Measurements from ENCODE around the gene RYR2. TPM values are rescaled to one million over a fixed set of nuclear protein-coding genes. Genes with fewer than 3 reads are reported as not detected.
"Not testable (repeated sequence)": the region's sequence is repeated elsewhere in the genome, so short reads cannot be mapped to it uniquely, and the experiment has no call there.

The RYR2 gene
- total and polyA plus RNA-seq, 8 donors, result 1.6 to 6.9 (median 4.4) TPM

DNA sequence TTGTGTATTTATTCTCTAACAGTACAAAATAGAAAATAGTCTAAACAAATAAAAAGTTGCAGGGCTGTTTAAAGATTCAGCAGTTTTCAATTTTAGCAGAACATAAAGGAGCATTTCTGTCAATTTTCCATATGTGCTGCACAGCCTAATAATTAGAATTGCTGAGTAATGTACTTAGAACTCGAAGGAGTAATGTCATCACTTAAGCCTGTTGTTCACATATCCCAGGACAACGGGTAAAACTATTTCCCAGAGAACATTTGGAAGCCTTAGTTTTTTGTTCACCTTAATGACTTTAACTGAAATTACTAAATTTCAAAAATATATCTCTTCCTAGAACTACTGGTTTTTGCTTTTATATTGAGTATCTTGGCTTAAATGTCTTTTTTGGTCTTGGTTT, 767.1 kb downstream of the RYR2 start:
- FAIRE-seq (no peak), ATAC-seq (no peak), DNase-seq (no peak)
- Histone ChIP-seq H3K36me3 (no peaks in the 10 kb centered on the region), H3K4me1 (no peaks in the 10 kb centered on the region), H3K27ac (no peak overlapping the region), H3K9me3 (no peaks in the 10 kb centered on the region), H3K4me3 (no peak overlapping the region), H3K27me3 (no peaks in the 10 kb centered on the region)
- intact Hi-C loops (cut with DNase I), result no loop called here
- WGBS, 2 donors, result 70 to 71% methylated on average over 2 of the region's 2 CpGs
- no peak for TF ChIP-seq CTCF (IDR thresholded peaks at IDR 0.05)

DNA sequence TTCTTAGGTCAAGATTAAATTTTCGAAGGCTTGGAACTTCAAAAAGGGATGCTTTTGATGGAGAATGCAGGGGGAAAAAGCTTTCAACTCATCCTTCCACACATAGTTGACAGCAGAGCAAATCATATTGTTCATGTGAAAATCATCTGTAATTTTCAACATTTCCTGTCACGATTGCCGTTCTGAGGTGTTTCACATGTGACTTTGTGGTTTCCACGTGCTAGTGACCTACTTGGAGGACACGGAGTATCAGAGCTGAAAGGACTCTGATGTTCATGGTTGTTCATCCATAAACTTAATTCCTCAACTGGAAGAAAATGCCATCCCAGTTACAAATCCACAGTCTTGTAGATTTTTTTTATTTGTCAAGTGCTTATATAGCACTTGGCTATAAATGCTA, 769.6 kb downstream of the RYR2 start:
- no peak overlapping the region for H3K27ac ChIP-seq
- no peaks in the 10 kb centered on the region for H3K27me3 ChIP-seq
- H3K9me3 ChIP-seq, result no peaks in the 10 kb centered on the region
- H3K36me3 ChIP-seq, result no peaks in the 10 kb centered on the region
- FAIRE-seq (no peak), ATAC-seq (no peak), DNase-seq (no peak)
- intact Hi-C loops (cut with DNase I), result no loop called here
- no peaks in the 10 kb centered on the region for H3K4me1 ChIP-seq
- H3K4me3 ChIP-seq, result no peak overlapping the region
- TF ChIP-seq CTCF (IDR thresholded peaks at IDR 0.05), result no peak
- WGBS, 2 donors, result 80 to 83% methylated on average over 5 of the region's 5 CpGs

DNA sequence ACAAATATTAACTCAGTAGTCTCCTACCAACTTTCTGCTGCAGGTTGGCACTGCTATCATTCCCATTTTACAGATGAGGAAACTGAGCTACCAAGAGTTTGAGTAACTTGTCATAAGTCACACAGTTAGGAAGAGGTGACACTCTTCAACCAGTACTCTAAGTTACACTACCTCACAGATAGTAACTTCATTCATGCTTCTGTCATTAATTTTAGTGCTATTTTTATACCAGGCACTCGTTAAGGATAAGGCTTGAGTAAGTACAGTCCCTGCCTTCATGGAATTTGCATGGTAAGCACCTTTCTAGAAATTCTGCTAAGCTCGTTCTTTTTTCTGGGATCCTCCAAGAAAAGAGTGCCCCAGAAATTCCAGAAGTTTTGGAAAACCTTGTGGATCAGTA, 770.1 kb downstream of the RYR2 start:
- intact Hi-C loops (cut with DNase I), result no loop called here
- DNase-seq, result no peak
- H3K36me3 ChIP-seq, result no peaks in the 10 kb centered on the region
- no peak for FAIRE-seq
- H3K27me3 ChIP-seq, result no peaks in the 10 kb centered on the region
- ATAC-seq, result no peak
- H3K9me3 ChIP-seq, result no peaks in the 10 kb centered on the region
- H3K27ac ChIP-seq, result no peak overlapping the region
- TF ChIP-seq CTCF (IDR thresholded peaks at IDR 0.05), result no peak
- H3K4me1 ChIP-seq, result no peaks in the 10 kb centered on the region
- no peak overlapping the region for H3K4me3 ChIP-seq
- WGBS, 2 donors, result 59 to 68% methylated on average over 2 of the region's 2 CpGs

- no peak overlapping the region for H3K27ac ChIP-seq
- no peaks in the 10 kb centered on the region for H3K4me1 ChIP-seq
- intact Hi-C loops (cut with DNase I), result no loop called here
- H3K4me3 ChIP-seq, result no peak overlapping the region
- H3K36me3 ChIP-seq, result no peaks in the 10 kb centered on the region
- H3K9me3 ChIP-seq, result no peaks in the 10 kb centered on the region
- FAIRE-seq (no peak), ATAC-seq (no peak), DNase-seq (no peak)
- TF ChIP-seq CTCF (IDR thresholded peaks at IDR 0.05), result peak in 3 of 4 donors; percentile 17 to 23 (median 17)
- H3K27me3 ChIP-seq, result no peaks in the 10 kb centered on the region
- WGBS, 2 donors, result 48 to 58% methylated on average over 5 of the region's 5 CpGs
Observed at GRCh38 chr1:237814319-237814924, 772.4 kb downstream of the RYR2 start.

DNA sequence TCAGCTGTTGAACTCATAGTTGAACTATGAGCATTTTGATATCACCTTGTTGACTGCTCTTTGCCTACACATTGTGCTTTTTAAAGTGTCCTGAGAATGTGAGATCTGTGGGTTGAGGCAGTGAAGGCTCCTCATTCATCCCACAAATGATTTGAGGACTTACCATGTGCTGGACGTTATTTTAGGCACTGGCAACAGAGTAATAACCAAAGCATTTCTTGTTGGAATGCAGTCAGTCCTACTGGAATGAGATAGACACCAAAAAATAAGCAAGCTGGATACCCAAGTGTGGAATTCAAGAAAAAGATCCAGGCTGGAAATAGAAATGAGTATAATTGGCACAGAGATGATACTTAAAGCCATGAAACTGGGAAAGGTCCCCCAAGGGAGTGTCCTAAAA, 775.3 kb downstream of the RYR2 start:
- no peak for DNase-seq
- no peaks in the 10 kb centered on the region for H3K27me3 ChIP-seq
- intact Hi-C loops (cut with DNase I), result no loop called here
- no peak overlapping the region for H3K4me3 ChIP-seq
- TF ChIP-seq CTCF (IDR thresholded peaks at IDR 0.05), result no peak
- no peak for FAIRE-seq
- H3K4me1 ChIP-seq, result no peaks in the 10 kb centered on the region
- H3K27ac ChIP-seq, result no peak overlapping the region
- ATAC-seq, result no peak
- WGBS, 2 donors, result 27 to 42% methylated on average over 1 of the region's 1 CpG
- no peaks in the 10 kb centered on the region for H3K36me3 ChIP-seq
- H3K9me3 ChIP-seq, result no peaks in the 10 kb centered on the region

DNA sequence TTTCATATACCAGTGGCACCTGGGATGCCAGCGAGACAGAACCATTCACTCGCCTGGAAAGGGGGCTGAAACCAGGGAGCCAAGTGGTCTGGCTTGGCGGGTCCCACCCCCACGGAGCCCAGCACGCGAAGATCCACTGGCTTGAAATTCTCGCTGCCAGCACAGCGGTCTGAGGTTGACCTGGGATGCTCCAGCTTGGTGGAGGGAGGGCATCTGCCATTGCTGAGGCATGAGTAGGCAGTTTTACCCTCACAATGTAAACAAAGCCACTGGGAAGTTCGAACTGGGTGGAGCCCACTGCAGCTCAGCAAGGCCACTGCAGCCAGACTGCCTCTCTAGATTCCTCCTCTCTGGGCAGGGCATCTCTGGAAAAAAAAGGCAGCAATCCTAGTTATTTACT, 778.6 kb downstream of the RYR2 start:
- H3K27ac ChIP-seq; H3K9me3 ChIP-seq; DNase-seq; FAIRE-seq; H3K36me3 ChIP-seq; ATAC-seq; H3K27me3 ChIP-seq; H3K4me3 ChIP-seq; intact Hi-C loops (cut with DNase I); H3K4me1 ChIP-seq: not testable (repeated sequence)
- 88 to 90% methylated on average over 9 of the region's 9 CpGs for WGBS, 2 donors

Measured in pancreas (tissue), 10 donors.